ENCODE measurements around the gene R3HDM1. TPM values are rescaled to one million over a fixed set of nuclear protein-coding genes. Genes with fewer than 3 reads are reported as not detected.

Gene R3HDM1
- polyA plus RNA-seq, 1 donor from 2014 or later = 30.3 TPM

DNA sequence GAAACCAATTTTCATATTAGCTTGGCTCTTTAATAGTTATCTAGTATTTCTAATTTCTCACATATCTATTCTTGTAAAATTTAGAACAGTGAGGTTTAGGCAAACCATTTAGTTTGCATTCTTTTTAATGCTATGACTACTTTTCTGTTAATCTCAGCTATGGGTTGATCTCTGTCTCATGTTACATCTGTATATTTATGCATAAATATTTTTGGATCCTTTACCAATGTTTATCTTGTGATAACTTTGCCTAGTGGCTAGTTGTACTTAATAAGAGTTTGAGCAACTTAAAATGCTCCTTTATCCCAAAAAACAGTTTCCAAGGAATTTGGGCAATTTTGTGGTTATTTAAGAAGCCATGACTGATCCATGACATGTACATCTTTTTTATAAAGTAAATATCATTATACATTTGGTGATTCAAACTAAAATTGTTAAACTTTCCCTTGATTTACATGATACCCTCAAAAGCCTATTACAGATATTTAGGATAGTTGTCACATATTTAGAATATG, 86.3 kb downstream of the R3HDM1 start:
- Histone ChIP-seq H3K9ac (ENCODE audit: low read length) (no peak overlapping the region), H2AFZ (ENCODE audit: low read depth, low read length) (no peak overlapping the region), H3K4me3 (ENCODE audit: low read length) (no peak overlapping the region), H3K4me2 (ENCODE audit: low read length) (no peak overlapping the region), H3K36me3 (ENCODE audit: insufficient read depth, low read length) (peaks cover 4% of the 10 kb centered on the region), H3K9me2 (ENCODE audit: insufficient read depth, low read length) (no peaks in the 10 kb centered on the region), H3K27ac (ENCODE audit: low read length) (no peak overlapping the region), H4K20me1 (ENCODE audit: insufficient read depth) (no peaks in the 10 kb centered on the region), H3K27me3 (ENCODE audit: insufficient read depth, low read depth, low read length) (no peaks in the 10 kb centered on the region), H3K79me2 (replicated peaks; ENCODE audit: insufficient read depth, low read length) (no peaks in the 10 kb centered on the region), H3F3A (ENCODE audit: insufficient read depth, low read length, poor library complexity, severe bottlenecking) (no peaks in the 10 kb centered on the region), H3K9me3 (ENCODE audit: low read length) (no peaks in the 10 kb centered on the region)
- no peak for TF ChIP-seq EZH2 (IDR thresholded peaks at IDR 0.05; ENCODE audit: borderline replicate concordance, insufficient read depth, low read length, poor library complexity, severe bottlenecking)
- TF ChIP-seq EP300 (conservative IDR thresholded peaks at IDR 0.05; ENCODE audit: poor library complexity, severe bottlenecking) = no peak
- no peak for TF ChIP-seq MXI1 (conservative IDR thresholded peaks at IDR 0.05; ENCODE audit: poor library complexity, severe bottlenecking)
- TF ChIP-seq, protein P1, sequence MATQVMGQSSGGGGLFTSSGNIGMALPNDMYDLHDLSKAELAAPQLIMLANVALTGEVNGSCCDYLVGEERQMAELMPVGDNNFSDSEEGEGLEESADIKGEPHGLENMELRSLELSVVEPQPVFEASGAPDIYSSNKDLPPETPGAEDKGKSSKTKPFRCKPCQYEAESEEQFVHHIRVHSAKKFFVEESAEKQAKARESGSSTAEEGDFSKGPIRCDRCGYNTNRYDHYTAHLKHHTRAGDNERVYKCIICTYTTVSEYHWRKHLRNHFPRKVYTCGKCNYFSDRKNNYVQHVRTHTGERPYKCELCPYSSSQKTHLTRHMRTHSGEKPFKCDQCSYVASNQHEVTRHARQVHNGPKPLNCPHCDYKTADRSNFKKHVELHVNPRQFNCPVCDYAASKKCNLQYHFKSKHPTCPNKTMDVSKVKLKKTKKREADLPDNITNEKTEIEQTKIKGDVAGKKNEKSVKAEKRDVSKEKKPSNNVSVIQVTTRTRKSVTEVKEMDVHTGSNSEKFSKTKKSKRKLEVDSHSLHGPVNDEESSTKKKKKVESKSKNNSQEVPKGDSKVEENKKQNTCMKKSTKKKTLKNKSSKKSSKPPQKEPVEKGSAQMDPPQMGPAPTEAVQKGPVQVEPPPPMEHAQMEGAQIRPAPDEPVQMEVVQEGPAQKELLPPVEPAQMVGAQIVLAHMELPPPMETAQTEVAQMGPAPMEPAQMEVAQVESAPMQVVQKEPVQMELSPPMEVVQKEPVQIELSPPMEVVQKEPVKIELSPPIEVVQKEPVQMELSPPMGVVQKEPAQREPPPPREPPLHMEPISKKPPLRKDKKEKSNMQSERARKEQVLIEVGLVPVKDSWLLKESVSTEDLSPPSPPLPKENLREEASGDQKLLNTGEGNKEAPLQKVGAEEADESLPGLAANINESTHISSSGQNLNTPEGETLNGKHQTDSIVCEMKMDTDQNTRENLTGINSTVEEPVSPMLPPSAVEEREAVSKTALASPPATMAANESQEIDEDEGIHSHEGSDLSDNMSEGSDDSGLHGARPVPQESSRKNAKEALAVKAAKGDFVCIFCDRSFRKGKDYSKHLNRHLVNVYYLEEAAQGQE (IDR thresholded peaks at IDR 0.05; ENCODE audit: borderline replicate concordance) = no peak
- no peak for TF ChIP-seq RAD21 (conservative IDR thresholded peaks at IDR 0.05)
- TF ChIP-seq, protein P2, sequence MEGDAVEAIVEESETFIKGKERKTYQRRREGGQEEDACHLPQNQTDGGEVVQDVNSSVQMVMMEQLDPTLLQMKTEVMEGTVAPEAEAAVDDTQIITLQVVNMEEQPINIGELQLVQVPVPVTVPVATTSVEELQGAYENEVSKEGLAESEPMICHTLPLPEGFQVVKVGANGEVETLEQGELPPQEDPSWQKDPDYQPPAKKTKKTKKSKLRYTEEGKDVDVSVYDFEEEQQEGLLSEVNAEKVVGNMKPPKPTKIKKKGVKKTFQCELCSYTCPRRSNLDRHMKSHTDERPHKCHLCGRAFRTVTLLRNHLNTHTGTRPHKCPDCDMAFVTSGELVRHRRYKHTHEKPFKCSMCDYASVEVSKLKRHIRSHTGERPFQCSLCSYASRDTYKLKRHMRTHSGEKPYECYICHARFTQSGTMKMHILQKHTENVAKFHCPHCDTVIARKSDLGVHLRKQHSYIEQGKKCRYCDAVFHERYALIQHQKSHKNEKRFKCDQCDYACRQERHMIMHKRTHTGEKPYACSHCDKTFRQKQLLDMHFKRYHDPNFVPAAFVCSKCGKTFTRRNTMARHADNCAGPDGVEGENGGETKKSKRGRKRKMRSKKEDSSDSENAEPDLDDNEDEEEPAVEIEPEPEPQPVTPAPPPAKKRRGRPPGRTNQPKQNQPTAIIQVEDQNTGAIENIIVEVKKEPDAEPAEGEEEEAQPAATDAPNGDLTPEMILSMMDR (IDR thresholded peaks at IDR 0.05; ENCODE audit: poor library complexity, severe bottlenecking) = no peak
- no peak for TF ChIP-seq POLR2AphosphoS5 (IDR thresholded peaks at IDR 0.05)
- TF ChIP-seq SMC3 (conservative IDR thresholded peaks at IDR 0.05; ENCODE audit: poor library complexity) = no peak
- TF ChIP-seq TAF1 (IDR thresholded peaks at IDR 0.05; ENCODE audit: low read depth) = no peak

DNA sequence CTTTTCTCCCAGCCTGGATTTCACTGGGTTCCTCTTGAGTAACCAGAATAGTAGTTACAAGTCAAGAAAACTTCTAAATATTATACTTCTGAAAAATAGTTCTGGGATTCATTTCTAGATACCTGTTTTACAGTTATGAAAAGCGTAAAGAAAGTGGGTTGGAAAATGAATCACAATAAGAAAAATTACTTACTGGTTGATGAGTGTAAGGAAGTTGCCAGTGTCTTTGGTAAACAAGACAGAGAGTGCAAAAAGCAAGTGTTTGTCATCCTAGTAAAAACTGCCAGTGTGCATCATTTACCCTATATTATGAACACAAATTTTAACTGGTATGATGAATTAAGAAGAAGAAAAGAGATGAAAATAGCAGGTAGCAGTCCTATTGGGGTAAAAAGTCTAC, 88.9 kb downstream of the R3HDM1 start:
- no peaks in the 10 kb centered on the region for H3K9me3 ChIP-seq (ENCODE audit: low read length)
- H3K79me2 ChIP-seq (replicated peaks; ENCODE audit: insufficient read depth, low read length) = no peaks in the 10 kb centered on the region
- TF ChIP-seq, protein P1 (IDR thresholded peaks at IDR 0.05; ENCODE audit: borderline replicate concordance) = no peak
- TF ChIP-seq EZH2 (IDR thresholded peaks at IDR 0.05; ENCODE audit: borderline replicate concordance, insufficient read depth, low read length, poor library complexity, severe bottlenecking) (no peak), RAD21 (conservative IDR thresholded peaks at IDR 0.05) (no peak), POLR2AphosphoS5 (IDR thresholded peaks at IDR 0.05) (no peak), MXI1 (conservative IDR thresholded peaks at IDR 0.05; ENCODE audit: poor library complexity, severe bottlenecking) (no peak), SMC3 (conservative IDR thresholded peaks at IDR 0.05; ENCODE audit: poor library complexity) (no peak), TAF1 (IDR thresholded peaks at IDR 0.05; ENCODE audit: low read depth) (no peak), EP300 (conservative IDR thresholded peaks at IDR 0.05; ENCODE audit: poor library complexity, severe bottlenecking) (no peak)
- TF ChIP-seq, protein P2 (IDR thresholded peaks at IDR 0.05; ENCODE audit: poor library complexity, severe bottlenecking) = no peak
- no peak overlapping the region for H3K4me3 ChIP-seq (ENCODE audit: low read length)
- H3K27ac ChIP-seq (ENCODE audit: low read length) = no peak overlapping the region
- H3K4me2 ChIP-seq (ENCODE audit: low read length) = no peak overlapping the region
- no peak overlapping the region for H2AFZ ChIP-seq (ENCODE audit: low read depth, low read length)
- no peak overlapping the region for H3K9ac ChIP-seq (ENCODE audit: low read length)
- H3K9me2 ChIP-seq (ENCODE audit: insufficient read depth, low read length) = no peaks in the 10 kb centered on the region
- no peaks in the 10 kb centered on the region for H4K20me1 ChIP-seq (ENCODE audit: insufficient read depth)
- peaks cover 11% of the 10 kb centered on the region for H3K36me3 ChIP-seq (ENCODE audit: insufficient read depth, low read length)
- H3F3A ChIP-seq (ENCODE audit: insufficient read depth, low read length, poor library complexity, severe bottlenecking) = no peaks in the 10 kb centered on the region
- no peaks in the 10 kb centered on the region for H3K27me3 ChIP-seq (ENCODE audit: insufficient read depth, low read depth, low read length)
